ENCODE results near the gene FOXO3.
A peak's percentile ranks its signal among the peaks of the same experiment; 100 is the strongest.

FOXO3 gene

GRCh38 chr6:108621117-108621516 lies 60.4 kb downstream of the FOXO3 start:
- TF ChIP-seq CTCF (conservative IDR thresholded peaks at IDR 0.05; ENCODE audit: low read depth, low read length), result peak; percentile 26
- DNase-seq (ENCODE audit: low read depth), result peak; percentile 81
- H3K4me3 ChIP-seq (ENCODE audit: low read length), result no peak overlapping the region

- H3K4me3 ChIP-seq (ENCODE audit: low read length), result no peak overlapping the region
- peak; percentile 18 for TF ChIP-seq CTCF (conservative IDR thresholded peaks at IDR 0.05; ENCODE audit: low read depth, low read length)
- DNase-seq (ENCODE audit: low read depth), result peak; percentile 72
These were observed 62.1 kb downstream of the FOXO3 start for GRCh38 chr6:108622641-108623298.

GRCh38 chr6:108623995-108624394 lies 63.3 kb downstream of the FOXO3 start:
- DNase-seq (ENCODE audit: low read depth), result no peak
- TF ChIP-seq CTCF (conservative IDR thresholded peaks at IDR 0.05; ENCODE audit: low read depth, low read length), result no peak
- no peak overlapping the region for H3K4me3 ChIP-seq (ENCODE audit: low read length)

- no peak for DNase-seq (ENCODE audit: low read depth)
- no peak for TF ChIP-seq CTCF (conservative IDR thresholded peaks at IDR 0.05; ENCODE audit: low read depth, low read length)
These were observed 64.9 kb downstream of the FOXO3 start for GRCh38 chr6:108625581-108625980.

DNA sequence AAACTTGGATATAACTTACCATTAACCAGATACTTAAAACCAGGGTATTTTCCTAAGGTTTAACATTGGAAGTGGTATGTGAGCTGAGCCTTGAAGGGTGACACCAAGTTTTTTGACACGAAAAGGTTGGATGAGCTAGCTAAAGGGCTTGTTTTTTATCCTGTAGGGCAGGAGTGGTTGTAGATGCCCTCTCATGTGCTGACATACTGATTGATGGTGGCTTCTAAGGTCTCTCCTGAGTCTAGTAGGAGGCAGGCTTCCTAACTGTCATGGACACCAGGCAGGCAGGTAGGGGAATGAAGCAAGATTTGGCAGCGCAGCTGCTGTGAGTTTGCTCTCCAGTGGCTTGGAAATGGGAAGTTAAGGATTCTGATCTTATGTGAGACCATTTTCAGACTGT lies 66.1 kb downstream of the FOXO3 start:
- TF ChIP-seq CTCF (conservative IDR thresholded peaks at IDR 0.05; ENCODE audit: low read depth, low read length), result no peak
- H3K4me3 ChIP-seq (ENCODE audit: low read length), result no peak overlapping the region
- DNase-seq (ENCODE audit: low read depth), result no peak

More at GRCh38 chr6:108625581-108625980, 64.9 kb downstream of the FOXO3 start:
- no peak overlapping the region for H3K4me3 ChIP-seq (ENCODE audit: low read length)

DNA sequence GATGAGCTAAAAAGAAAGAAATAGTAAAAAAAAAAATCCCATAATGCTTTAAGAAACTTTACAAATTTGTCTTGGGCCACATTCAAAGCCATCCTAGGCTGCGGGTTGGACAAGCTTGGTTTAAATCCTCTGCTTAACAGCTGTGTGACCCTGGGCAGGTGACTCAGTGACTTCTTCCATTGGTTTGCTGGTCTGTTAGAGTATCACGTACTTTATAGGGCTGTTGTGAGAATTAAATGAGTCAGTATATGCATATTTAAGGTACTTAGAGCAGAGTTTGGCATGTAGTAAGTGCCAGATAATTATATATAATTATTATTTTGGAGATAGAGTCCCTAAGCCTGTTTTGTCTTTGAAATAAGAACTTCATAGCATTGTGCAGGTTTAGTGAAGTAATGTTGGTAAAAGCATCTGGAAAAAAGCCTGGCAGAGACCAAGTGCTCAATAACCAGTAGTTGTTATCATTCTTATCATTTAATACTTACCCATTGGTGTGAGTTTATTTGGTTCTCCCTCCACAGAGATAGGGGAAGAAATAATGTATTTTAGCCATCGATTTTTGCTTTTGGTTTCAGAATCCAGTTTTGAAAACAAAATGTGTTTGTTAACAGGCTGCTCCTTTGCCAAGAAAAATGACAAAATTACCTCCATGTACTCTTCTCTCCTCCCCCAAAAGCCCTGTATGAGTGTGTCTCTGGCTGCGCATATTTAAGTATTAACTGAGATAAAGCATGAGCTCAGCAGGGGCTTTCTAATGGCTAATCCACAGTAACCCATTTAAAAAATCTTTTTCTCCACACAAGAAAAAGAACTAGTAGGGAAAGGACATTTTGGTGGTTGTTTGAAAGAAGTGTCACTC lies 67.2 kb downstream of the FOXO3 start:
- TF ChIP-seq CTCF (conservative IDR thresholded peaks at IDR 0.05; ENCODE audit: low read depth, low read length), result no peak
- DNase-seq (ENCODE audit: low read depth), result peak; percentile 62

More for the DNA sequence above, 67.2 kb downstream of the FOXO3 start:
- no peak overlapping the region for H3K4me3 ChIP-seq (ENCODE audit: low read length)

Data from retinal pigment epithelial cell (primary cell).